Stimulated activated CD4-positive, alpha-beta T cell treated with anti-CD3 and anti-CD28 coated beads, Interleukin-2, amount 100 ng/mL, for 24 hours (primary cell): Measurements from ENCODE around the gene LRP1B.
"Not testable (repeated sequence)": the region's sequence is repeated elsewhere in the genome, so short reads cannot be mapped to it uniquely, and the experiment has no call there.

ENCODE experiments used
- DNase-seq, 2 donors: peaks; one replicate each; pipeline ENCODE4 v3.0.0-alpha.2; 2020

The LRP1B gene

DNA sequence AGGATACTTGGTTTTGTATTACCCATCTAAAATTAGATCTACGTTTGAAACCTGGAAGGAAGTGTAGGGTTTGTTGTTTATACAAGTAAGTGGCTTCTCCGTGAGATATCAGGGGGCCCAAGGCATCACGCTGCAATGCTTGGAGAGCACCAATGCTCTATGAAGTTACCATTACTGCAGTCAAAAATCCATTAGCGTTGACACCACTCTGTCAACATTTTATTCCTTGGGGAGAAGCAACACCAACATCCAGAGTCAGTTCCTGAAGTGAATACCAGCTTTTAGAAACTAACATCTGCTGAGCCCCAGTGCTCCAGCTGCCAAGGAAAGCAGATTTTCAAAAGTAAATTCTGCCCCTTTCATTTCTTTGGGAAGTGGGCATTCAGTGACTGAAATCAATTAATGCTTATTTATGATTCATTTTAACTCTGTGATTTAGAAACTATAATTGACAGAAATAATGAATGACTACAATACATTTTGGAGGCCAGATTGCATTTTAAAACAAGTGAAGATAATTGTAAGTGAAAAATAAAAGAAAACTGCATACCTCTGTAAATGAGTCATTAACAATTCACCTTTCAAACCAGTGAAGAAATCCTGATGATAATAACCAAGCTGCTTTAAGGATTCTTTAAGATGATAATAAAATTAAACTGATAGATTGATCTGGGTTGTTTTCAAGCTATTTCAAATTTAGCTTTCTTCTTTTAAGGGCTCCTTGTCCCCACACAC, 30.5 kb downstream of the LRP1B start:
- DNase-seq = no peak

DNA sequence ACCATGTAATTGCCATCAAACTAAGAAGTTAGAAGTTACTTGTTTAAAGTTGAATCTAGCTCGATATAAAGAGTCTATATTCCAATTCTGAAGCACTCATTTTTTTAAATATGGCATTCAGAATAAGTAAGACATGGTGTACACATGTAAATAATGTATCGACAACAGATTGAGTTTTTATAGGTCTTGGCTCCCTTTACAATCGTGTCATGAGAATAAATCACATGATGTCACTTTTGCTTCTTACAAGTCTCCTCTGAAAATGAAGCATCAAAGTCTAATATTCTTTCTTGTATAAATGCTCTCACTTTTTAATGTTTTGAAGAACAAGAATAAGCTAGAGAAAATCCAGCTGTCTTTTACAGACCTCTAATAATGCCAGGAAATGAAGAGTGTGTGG, 33.1 kb downstream of the LRP1B start:
- DNase-seq = no peak

DNA sequence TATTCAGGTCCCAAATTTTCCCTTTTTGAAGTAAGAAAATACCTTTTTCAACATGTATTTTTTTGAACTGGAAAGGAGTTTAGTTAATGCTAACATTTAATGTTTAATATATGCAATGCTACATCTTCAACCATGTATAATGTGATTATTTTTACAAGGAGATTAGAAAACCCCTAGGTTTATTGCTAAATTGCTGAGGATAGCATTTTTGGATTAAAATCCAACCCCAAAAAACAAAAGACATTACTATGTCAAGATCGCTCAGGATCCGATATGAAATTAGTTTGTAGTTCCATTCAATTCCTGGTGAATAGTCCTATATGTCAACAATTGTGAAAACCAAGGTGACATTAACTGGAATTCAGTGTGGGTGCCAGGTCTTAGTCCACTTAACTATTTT, 35.2 kb downstream of the LRP1B start:
- DNase-seq = no peak

DNA sequence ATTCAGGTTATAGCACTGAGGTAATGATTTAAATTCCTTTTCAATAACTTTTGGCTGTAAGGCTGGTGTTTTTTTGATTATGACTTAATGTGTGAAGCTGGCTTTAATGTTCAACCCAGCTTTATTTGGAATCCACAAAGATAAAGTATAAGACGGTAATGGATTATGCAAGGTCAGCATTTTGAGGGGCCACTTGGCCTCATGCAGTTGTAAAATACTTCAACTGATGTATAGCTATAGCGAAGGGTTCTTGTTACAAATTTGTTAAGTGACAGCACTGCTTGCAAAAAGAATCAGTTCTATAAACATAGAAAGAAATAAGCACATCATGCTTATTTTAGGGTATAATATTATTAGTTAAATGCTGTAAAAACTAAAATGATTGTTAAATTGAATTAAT, 36.6 kb downstream of the LRP1B start:
- DNase-seq = no peak

DNA sequence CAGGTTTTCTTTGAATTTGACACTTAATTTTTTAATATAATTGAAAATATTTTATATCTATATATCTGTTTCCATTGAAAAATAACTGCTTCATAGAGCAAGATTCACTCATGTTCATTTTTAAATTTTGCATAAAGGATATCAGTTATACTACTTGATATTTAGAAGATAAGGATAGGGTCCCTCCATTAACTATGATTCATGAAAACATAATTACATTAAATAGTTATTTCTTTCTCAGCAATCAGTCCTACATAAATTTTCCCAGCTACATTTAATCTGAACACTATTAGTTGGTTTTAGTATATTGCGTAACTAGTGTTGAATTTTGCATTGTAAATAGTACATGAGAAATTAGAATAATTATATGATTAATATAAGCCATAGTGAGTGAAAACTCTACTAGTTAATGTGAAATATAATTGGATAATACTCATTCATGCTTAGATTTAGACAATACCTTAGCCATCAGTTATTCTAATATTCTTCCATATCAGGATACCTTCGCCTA, 42.7 kb downstream of the LRP1B start:
- no peak for DNase-seq

DNA sequence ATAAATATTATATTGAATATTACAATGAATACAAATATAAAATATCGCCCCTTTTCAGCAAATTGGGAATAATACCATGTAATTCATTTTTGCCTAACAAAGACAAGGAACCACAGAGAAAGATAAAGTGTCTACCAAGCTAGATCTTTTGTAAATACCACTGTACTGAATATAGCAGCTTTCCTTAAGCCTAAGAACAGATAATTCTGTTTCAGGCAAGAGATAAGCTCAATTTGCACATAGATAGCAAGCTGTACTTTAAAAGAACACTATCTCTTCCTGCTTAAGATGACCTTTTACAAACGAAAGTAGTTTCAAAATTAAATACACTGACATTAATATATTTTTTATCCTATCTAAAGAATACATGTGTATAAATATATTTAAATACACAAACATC, 43.2 kb downstream of the LRP1B start:
- not testable (repeated sequence) for DNase-seq

DNA sequence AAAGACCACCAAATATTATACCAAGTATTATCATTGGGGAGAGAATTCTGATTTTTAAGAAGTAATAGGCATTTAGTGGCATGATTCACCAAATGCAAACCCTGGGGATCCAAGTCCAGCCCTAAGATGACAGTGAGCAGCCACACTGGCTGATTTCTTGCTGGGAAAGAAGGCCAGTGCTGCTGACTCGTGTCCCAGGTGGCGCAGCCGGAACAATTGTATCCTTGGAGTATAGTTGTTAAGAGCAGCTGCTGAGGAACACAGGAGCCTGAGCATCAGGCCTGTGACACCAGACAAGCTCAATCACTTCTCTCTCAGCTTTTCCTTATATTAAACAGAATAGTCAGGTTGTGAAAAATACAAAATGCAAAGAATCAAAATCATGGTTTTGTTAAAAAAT, 48.4 kb downstream of the LRP1B start:
- no peak for DNase-seq

DNA sequence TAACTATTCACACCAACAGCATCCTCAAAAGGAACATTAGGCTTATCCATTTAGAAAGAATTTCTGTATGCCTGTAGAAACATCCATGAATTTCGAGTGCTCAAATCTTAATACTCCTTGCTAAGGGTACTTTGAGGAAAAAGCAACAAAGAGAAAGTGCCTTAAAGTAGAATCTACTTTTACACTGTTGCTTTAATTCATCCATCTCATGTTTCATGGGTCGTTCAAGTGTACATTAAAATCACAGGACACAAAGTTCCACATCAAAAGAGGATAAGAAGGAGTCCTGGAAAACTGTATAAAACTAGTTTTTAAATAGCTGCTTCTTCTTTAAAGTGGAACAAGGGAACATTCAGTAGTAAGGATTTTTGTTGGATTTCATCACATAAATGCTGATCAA, 54.5 kb downstream of the LRP1B start:
- no peak for DNase-seq

DNA sequence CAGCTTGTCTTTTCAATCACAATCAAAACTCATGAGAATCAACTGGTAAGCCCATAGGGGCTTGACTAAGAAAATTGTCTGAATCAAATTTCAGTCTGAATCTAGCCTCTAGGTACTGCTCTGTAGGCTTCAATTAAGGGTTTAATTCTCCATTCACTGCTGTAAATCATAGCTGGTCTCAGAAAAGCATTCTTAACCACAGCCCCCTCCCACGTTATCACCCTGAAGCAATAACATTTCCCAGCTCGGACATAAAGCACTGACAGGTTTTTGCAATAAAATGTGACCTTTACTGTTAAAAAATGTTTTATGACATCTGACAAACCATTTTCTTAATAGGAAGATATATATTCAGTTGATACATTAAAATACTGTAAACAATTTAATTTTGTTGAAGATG, 55.0 kb downstream of the LRP1B start:
- no peak for DNase-seq

DNA sequence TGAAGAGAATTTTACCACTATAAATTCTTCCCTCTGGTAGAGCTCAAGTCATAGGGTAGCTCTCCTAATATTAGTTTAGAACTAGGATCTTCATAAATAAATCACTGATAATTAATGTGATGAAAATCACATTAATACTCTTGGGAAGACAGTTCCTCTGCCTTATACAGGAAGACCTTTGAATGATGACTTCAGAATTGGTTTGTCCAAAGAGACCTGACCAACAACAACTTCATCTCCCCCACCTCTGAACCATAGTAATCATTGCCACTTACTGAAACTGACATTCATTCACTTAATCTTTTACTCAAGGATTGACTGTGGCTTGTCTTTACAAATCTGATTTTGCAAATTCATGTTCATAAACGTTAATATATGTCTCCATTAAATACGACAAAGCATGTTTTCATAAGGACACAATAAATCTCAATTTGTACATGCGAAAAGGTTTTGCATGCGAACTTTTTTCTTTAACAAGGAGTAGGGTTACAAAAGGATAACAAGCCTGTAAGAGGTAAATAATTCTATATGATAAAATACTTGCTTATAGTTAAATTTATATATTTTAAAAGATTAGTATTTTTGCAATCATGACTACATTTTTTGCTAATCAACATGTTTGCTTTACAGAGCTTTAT, 61.4 kb downstream of the LRP1B start:
- DNase-seq = no peak

DNA sequence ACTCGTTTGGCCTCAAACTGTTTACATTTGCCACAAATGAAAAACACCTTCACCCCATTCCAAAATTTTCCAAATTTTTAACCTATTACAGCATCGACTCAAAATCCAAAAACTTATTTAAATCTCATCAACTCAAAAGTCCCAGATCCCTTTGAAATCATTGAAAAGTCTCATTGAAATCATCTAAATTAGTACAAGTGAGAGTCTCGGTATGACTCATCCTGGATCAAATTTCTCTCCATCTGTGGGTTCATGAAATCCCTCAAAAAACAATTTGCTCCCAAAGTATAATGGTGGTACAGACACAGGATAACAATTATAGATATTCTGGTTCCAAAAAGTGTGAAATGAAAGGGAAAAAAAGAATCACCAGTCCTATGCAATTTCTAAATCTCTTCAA, 65.1 kb downstream of the LRP1B start:
- no peak for DNase-seq

DNA sequence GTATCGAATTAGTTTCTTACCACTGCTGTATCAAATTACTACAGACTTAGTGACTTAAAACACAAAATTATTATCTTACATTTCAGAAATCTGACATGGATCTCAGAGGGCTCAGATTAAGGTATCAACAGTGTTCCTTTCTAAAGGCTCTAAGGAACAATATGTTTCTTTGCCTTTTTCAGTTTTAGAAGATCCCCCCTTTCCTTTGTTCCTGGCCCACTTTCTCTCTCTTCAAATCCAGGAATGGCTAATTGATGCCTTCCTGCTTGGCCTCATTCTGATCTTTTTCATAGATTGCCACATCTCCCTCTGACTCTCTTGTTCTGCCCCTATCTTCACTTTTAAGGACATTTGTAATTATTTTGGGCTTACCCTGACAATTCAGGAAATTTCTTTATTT, 65.7 kb downstream of the LRP1B start:
- no peak for DNase-seq

DNA sequence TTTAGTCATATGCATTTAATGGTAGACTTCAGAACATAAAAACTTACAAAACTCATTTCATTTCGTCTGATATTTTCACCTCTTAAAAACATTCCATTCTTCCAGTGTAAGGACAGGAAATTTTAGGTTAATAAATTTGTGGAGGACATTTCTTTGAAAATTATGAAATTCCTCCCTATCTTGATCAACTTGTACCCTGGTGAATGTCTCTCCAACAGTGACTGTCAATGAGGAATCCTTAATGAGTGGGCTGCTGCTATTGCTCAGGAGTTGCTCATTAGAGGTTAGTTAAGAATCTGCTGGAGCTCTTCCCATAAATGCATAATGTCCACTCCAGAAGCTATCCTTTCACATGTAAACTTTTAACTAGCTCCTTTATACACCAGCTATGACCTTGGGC, 69.1 kb downstream of the LRP1B start:
- DNase-seq = no peak

DNA sequence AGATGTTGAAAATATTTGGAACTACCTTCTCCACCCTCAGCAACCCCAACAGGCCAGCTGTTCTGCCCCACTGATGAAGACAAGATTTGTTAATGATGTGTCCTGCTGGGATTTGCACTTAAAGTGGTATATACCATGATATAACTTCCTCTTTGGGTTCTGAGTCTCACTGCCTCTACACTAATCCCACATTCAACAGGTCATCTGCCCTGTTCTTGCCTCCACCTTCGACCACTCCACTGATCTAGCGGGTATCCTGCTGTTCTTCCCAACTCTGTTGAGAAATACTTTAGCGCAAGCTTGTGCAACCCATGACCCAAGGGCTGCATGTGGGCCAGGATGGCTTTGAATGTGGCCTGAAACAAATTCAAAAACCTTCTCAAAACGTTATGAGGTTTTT, 72.7 kb downstream of the LRP1B start:
- no peak for DNase-seq

DNA sequence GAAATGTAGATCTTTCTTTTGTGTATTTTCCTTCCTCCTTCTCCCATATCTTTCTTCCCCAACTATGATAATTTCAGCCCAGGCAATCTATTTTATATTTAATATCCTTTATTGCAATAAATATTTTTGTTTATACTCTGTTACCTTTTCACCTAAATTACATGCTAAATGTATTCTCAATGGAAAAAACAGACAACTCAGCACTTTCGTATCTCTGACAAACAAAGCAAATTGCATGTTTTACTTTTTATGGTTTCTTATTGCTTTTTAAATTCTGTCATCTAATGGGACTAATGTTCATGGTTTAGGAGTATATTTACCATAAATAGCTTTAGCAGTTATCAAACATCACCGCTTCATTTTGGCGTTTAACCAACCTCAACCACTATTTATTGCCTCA, 74.0 kb downstream of the LRP1B start:
- DNase-seq = no peak

DNA sequence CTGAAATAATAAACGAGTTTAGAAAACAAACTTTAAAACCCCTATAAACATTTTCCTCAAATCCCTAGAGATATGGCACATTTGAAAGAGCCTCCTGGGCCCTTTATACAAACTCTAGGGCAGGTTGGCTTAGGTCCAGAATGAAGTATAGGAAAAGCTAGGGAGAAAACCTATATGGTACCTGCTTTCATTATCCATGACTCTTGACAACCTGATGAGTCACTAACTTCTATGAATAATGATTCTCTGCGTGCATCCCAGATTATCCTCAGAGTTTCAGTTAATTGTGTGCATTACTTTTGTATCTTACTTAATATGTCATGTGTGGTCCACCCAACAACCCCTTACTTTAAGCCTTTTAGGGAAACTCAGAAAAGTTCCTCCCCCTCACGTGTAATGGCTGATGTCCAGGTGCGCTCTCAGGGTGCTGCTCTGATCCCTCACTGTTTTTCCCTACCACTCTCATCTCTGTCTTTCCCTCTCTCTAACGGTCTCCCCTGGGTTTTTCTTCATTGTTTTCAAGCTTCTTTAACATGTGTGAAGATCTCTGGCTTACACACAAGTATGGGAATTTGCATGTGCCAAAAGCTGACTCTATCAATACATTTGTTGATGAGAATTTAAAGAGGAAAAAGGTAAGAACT, 78.5 kb downstream of the LRP1B start:
- no peak for DNase-seq

DNA sequence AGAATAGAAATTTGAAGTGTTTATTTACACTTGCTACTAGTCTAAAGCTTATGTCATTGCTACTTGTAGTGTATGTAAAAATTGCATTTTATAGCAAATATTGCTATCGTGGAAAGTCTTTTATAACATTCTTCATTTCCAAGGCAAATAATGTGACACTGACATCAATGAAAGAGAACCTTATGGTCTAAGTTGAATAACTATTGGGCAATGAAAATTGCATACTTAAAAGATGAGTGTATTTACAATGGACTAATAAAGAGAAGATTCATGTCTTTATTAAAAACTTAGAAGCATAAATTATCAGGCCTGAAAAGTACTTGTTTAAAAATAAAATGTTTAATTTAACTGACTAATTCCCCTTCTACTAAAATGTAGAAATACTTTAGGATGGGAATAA, 82.2 kb downstream of the LRP1B start:
- no peak for DNase-seq

DNA sequence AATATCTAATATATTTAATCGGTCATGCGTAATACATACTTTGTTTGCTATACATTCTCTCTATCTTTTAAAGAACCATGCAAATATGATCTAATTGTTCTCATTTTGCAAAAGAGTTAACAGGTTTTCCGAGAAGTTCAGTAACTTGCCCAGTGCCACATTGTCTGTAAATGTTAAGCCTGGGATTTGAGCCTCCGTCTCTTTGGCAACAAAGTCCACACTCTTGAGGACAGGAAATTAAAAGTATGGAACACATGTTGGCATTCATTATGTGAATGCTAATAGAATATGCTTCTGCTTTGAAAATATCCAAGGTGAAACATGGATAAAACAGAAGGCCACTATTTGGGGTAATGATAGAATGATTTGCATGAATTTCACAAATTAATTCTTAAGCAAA, 85.2 kb downstream of the LRP1B start:
- DNase-seq = no peak

DNA sequence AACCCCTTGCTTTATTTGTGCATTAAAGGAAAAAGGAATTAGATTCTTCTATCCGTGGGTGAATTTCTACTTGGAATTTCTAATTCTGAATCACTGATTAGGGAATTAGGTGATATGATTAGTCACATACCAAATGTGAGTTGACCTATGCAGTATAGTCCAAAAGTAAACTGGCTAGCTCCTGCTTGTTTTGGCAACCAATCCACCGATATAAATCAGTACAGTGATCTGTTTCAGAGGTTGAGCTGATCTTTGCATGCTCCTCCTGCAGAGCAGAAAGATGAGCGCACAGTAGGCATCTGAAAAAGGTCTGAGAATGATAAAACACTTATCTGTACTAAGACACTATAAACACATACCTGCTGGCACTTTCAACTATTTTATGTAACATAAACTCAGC, 86.6 kb downstream of the LRP1B start:
- no peak for DNase-seq

DNA sequence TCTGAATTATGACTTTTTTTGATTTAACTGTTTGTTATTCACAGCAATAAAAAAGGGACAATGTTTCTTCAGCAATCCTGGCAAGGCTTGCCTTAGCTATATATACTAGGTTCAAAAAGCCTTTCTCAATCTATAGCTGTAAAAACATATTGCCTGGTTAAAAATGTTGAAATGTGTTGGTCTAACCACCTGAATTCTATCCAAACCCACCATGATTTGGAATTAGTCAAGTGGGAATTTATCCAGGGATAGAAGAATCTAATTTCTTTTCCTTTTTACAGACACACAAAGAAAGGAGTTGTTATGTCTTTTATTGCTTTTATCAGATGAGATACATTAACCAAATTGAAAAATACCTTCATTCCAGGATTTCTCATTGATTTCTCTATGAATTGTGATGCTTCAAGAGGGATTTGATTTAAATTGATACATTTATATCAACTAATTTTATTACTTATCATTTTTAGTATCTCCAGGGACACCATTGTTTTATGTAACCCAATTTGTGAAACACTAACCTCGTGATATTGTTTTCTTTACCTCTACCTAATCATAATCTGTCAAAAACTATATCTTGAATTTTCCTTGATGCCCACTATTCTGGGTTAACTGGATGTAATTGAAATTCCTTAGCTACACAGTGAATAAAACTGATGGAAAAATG, 88.1 kb downstream of the LRP1B start:
- no peak for DNase-seq

DNA sequence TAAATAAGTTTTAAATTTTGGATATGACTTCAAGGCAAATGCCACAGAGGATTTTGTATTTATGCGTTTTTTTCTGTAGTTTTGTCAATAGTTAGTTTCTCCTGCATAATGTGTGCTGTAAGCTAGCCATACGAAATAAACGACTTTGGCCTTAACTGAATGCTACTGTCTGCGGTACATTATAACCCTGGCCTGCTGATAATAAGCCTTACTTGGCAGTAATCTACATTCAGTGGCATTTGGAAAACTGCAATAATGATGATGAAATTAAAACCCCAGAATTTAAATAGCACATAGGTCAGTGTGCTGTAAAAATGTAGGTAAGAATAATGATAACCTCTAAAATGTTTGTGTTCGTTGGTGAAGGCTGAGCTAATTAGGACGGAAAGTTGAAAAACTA, 88.8 kb downstream of the LRP1B start:
- DNase-seq = no peak

DNA sequence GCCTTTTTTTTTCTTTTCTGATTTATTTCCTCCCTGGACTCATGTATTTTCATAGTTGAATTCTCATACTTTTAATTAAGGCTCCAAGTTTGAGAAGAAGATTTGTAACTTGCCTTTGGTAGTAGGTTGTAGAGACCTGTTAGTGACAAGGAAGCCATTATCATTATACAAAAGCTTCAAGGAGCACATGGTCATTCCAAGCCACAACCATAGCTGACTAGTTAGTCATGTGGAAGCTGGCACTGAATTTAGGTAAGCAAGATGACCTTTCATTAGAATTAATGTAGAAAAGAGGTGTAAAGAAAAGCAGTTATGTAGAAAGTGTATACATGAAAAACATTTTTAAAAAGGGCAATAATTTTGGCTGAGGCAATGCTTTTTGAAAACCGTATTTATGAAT, 89.7 kb downstream of the LRP1B start:
- no peak for DNase-seq

DNA sequence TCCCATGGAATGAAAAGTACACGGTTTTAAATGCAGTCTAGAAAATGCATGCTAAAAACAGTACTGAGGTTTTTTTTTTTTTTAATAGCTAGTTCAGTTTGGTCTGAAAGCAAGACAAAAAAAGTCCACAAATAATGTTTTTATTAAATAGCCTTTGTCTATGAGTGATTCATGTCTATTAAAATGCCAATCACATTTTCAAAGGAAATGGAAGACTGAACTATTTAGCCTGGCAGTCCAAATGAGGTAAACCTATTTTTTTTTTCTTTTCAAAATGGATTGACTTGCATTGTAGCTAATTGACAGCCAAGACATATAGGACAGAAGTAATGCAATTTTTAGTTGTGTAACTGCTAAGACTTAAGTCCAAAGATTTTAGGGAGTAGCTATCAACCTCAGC, 90.3 kb downstream of the LRP1B start:
- no peak for DNase-seq

DNA sequence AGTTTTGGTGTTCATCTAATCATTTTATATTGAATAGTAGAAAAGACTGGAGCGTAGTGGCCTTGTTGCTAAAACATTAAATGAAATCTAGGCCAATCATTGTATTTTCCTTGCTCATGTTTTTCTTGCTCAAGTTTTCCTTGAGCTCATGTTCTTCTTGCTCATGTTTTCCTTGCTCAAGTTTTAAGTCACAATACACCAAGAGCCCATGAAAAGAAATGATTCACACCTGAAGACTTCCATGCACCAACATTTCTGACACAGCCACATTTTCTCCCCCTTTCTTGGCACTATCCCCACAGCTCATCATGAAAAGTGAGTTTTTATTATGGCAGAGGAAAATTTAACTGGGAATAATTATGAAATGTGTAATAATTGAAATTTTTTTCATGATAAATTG, 92.0 kb downstream of the LRP1B start:
- no peak for DNase-seq
